Adrenal gland (tissue), 5 donors: ENCODE measurements around the gene ELL2.

Source experiments
- CTCF ChIP-seq, 6 experiments: fragments of 450-650 bp in 4 of 6; fragments of 200-600 bp in 2 of 6; sonication (generic) in 1 of 6; IDR thresholded peaks; 1 replicate in 5 of 6; 2 replicates in 1 of 6; pipeline versions ENCODE4 v1.5.1 to v1.8.0; 2016 to 2021; ENCODE audit warnings: antibody characterized with exemption in 6 of 6, mild to moderate bottlenecking in 2 of 6, moderate library complexity in 1 of 6
- POLR2A ChIP-seq, 2 donors: fragments of 450-650 bp; IDR thresholded peaks; one replicate each; pipeline ENCODE4 v1.6.1; 2017; ENCODE audit warnings: antibody characterized with exemption in 2 of 2, mild to moderate bottlenecking in 2 of 2, moderate library complexity in 1 of 2
- donor health status: DM: no; HTN: no; CAD: no.

GRCh38 chr5:95922798-95923197, 38.9 kb downstream of the ELL2 start:
- no peak for TF ChIP-seq CTCF (IDR thresholded peaks at IDR 0.05)
- no peak for TF ChIP-seq POLR2A (IDR thresholded peaks at IDR 0.05)
